HUES48 (cell line): ENCODE measurements around the gene USP47.

Source experiments
- H3K27ac ChIP-seq: one replicate; pipeline ENCODE4 v1.7.0; 2013; ENCODE audit warnings: low read depth, low read length, inconsistent platforms
- H3K27me3 ChIP-seq: 2 replicates; pipeline ENCODE4 v1.6.1; 2013; ENCODE audit warnings: mild to moderate bottlenecking, low read length; ENCODE audit not compliant: control insufficient read depth, insufficient read depth
- H3K36me3 ChIP-seq: 2 replicates; pipeline ENCODE4 v1.6.1; 2013; ENCODE audit warnings: low read length; ENCODE audit not compliant: control insufficient read depth, insufficient read depth
- H3K4me1 ChIP-seq: 2 replicates; pipeline ENCODE4 v1.6.1; 2013; ENCODE audit warnings: mild to moderate bottlenecking, low read length; ENCODE audit not compliant: control insufficient read depth, insufficient read depth
- H3K4me3 ChIP-seq: 2 replicates; pipeline ENCODE4 v1.5.1; 2013; ENCODE audit warnings: mild to moderate bottlenecking, low read depth, low read length
- H3K9ac ChIP-seq: 2 replicates; pipeline ENCODE4 v1.6.1; 2013; ENCODE audit warnings: mild to moderate bottlenecking, low read depth, low read length, moderate library complexity
- H3K9me3 ChIP-seq: 2 replicates; pipeline ENCODE4 v1.6.1; 2013; ENCODE audit warnings: low read length; ENCODE audit not compliant: control insufficient read depth, insufficient read depth

Gene USP47

DNA sequence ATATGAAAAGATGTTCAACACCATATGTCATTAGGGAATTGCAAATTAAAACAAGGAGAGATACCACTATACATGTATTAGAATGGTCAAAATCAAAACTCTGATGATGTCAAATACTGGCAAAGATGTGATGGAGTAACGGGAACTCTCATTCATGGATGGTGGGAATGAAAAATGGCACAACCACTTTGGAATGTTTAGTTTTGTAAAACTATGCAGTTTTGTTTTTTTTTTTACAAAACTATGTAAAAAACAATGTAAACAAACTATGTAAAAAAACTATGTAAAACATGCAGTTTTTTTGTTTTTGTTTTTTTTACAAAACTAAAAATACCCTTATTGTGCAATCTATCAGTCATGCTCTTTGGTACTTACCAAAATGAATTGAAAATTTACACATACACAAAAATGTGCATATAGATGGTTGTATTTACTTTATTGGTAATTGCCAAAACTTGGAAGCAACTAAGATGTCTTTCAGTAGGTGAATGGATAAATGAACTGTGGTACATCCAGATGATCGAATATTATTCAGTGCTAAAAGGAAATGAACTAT lies 5.0 kb upstream of the USP47 start:
- H3K9me3 ChIP-seq = no peaks in the 10 kb centered on the region
- H3K27ac ChIP-seq = no peak overlapping the region
- no peaks in the 10 kb centered on the region for H3K27me3 ChIP-seq
- no peaks in the 10 kb centered on the region for H3K36me3 ChIP-seq
- H3K4me1 ChIP-seq = peaks cover 8% of the 10 kb centered on the region; the same call in 1 of the 2 replicates
- H3K4me3 ChIP-seq = no peak overlapping the region
- no peak overlapping the region for H3K9ac ChIP-seq

DNA sequence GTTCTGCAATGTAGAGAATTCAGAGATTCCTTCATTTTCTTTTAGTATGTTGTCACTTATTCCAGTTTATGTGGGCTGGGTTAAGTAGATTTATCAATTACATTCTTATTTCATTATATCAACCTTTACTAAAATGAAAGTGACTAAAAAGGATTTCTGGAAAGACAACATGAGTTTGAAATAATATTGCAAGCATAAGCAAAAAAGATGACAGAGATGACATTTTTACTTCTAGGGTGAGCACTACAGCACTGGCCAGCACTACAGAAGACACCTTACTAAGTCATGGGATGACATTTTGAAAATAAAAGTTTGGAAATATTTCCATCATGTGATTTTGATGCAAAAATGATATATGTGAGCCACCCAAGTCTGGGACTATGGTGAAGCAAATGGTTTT lies 2.1 kb upstream of the USP47 start:
- Histone ChIP-seq H3K4me3 (no peak overlapping the region), H3K9me3 (no peaks in the 10 kb centered on the region), H3K27me3 (no peaks in the 10 kb centered on the region), H3K27ac (no peak overlapping the region), H3K36me3 (no peaks in the 10 kb centered on the region), H3K4me1 (peaks cover 26% of the 10 kb centered on the region), H3K9ac (no peak overlapping the region)

DNA sequence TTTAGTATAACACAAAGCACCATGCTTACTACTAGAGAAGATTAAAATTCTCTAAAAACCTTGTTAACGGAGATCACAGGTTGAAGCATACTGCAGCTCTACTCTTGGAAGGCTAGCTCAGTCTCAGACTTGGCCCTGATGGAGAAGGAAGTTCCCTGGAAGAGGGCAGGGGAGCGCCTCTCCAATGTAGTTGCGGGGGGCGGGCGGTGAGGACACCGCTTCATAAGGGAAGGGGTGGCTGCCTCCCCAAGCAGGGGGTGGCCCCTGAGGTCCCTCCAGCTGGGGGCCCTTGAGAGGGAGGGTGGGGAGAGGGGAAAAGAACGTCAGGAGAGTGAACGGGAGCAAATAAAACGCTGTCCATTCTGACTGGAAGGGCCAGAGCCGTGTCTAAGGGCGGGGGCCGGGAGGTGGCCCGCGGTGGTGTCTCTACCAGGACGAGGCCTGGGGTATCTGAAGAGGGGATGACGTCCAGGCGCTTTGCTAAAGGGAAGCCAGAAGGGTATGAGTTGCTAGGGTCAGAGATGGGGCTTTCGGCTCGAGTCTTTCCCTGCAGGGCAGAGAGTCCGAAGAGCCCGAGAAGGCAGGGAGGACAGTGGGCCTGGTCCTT lies 553 bp upstream of the USP47 start:
- Histone ChIP-seq H3K9ac (peak overlapping the region; percentile 89), H3K4me1 (peaks cover 38% of the 10 kb centered on the region), H3K27me3 (no peaks in the 10 kb centered on the region), H3K36me3 (no peaks in the 10 kb centered on the region), H3K4me3 (peak overlapping the region; percentile 96), H3K9me3 (no peaks in the 10 kb centered on the region), H3K27ac (peak overlapping the region; percentile 96)

DNA sequence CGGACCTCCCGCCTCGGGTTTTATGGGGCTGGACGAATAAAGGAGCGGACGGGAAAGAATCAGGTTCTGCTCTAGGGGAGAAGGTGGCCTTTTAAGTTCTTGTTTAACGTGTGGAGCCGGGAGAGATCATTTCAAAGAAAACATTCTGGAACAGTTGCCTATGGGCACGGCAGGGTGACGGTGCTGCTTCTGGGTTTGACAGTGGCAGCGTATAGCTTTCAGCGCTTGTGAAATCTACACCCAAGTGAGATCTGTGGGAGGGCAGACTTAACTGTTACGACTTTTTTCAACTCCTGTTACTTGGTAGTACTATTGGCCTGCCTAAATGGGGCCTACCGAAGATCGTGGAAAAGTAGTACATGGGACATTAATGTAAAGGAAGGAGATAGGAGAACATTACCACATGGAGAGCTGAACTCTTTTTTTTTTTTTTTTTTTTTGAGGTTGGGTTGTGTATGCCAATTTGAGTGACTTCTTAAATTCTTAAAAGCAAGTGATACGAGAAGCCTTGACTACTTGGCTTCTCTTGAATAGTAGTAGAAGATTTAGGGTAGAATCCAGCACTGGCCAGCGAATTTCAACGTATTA lies 743 bp downstream of the USP47 start:
- Histone ChIP-seq H3K27me3 (no peaks in the 10 kb centered on the region), H3K36me3 (no peaks in the 10 kb centered on the region), H3K9ac (peak overlapping the region; percentile 89), H3K27ac (peak overlapping the region; percentile 96), H3K4me3 (peak overlapping the region; percentile 96), H3K4me1 (peaks cover 38% of the 10 kb centered on the region), H3K9me3 (no peaks in the 10 kb centered on the region)

DNA sequence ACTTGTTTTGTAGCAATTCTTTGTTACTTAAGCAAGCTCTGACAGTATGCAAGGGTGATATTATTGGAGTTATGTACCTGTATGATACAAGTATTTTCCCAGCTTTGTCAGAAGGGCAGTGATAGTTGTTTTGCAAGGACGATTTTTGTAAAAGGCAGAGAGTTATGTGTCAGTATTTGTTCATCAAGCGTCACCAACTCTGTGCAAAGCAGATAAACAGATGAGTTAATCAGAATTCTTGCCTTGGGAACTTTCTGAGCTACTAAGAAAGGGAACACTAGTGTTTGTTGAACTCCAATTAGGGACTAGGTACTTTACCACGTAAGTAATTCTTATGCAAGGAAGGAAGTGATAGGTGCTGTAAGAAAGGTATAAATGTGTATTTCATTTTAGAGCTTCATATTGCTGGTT lies 1.4 kb downstream of the USP47 start:
- no peak overlapping the region for H3K9ac ChIP-seq
- H3K9me3 ChIP-seq = no peaks in the 10 kb centered on the region
- peak overlapping the region; percentile 11 for H3K27ac ChIP-seq
- H3K4me3 ChIP-seq = peak overlapping the region; percentile 96
- H3K4me1 ChIP-seq = peaks cover 38% of the 10 kb centered on the region
- no peaks in the 10 kb centered on the region for H3K27me3 ChIP-seq
- no peaks in the 10 kb centered on the region for H3K36me3 ChIP-seq

DNA sequence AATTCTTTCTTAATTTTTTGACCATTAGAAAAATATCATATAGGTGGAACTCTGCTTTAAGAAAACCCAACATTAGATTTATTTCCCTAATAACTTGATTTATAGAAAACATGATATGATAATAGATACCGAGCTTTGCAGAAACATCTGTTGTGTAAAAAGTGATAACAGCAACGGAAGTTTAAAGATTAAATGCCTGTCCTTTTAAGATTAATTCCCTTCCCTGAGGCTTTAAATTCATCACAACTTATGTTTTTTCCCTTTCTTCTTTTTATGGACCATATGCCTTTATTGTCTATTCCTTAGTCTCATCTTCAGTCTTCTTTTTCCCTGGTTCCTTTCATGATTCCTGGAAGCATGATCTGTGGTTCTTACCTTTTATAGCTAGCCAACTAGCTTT lies 1.9 kb downstream of the USP47 start:
- peaks cover 38% of the 10 kb centered on the region for H3K4me1 ChIP-seq
- no peak overlapping the region for H3K9ac ChIP-seq
- no peaks in the 10 kb centered on the region for H3K9me3 ChIP-seq
- H3K27ac ChIP-seq = no peak overlapping the region
- peak overlapping the region; percentile 96 for H3K4me3 ChIP-seq
- no peaks in the 10 kb centered on the region for H3K27me3 ChIP-seq
- H3K36me3 ChIP-seq = no peaks in the 10 kb centered on the region

DNA sequence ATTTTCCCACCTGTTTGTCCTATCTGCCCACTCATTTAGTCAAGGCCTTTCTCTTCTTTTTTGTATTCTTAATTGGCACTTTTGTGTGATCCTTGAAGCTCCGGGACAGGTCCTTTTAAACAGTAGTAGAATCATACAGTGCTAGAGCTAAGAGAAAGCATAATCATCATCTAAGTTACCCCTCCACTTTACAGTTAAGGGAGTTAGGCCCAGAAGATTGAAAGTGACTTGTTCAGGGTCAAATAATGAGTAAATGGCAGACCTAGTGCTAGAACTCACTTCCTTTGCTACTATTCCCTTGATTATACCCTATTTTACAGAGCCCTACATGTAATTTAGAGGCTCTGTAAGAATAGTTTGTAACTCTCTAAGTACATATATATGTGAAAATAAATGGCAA lies 2.5 kb downstream of the USP47 start:
- Histone ChIP-seq H3K27me3 (no peaks in the 10 kb centered on the region), H3K4me1 (peaks cover 39% of the 10 kb centered on the region), H3K36me3 (no peaks in the 10 kb centered on the region), H3K9me3 (no peaks in the 10 kb centered on the region), H3K9ac (no peak overlapping the region), H3K27ac (no peak overlapping the region), H3K4me3 (peak overlapping the region; percentile 21; the same call in 1 of the 2 replicates)

DNA sequence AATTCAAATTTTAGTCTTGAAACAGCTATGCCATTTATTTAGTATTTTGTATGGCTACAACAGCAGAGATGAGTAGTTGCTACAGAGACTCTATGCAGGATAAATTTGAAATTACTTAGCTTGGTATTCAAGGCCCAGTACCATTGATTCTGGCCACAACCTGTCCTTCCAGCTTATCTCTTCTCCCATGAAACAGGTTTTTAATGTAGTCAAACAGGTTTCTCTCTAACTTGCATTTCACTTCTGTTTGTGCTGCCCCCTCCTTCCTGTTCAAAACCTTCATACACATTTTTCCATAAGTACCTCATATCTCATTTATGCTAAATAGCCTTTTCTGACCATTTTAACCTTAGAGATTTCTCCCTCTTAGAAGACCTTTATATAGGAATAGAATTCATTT lies 3.3 kb downstream of the USP47 start:
- Histone ChIP-seq H3K4me1 (peaks cover 45% of the 10 kb centered on the region), H3K27me3 (no peaks in the 10 kb centered on the region), H3K9ac (no peak overlapping the region), H3K27ac (no peak overlapping the region), H3K9me3 (no peaks in the 10 kb centered on the region), H3K4me3 (no peak overlapping the region), H3K36me3 (no peaks in the 10 kb centered on the region)

DNA sequence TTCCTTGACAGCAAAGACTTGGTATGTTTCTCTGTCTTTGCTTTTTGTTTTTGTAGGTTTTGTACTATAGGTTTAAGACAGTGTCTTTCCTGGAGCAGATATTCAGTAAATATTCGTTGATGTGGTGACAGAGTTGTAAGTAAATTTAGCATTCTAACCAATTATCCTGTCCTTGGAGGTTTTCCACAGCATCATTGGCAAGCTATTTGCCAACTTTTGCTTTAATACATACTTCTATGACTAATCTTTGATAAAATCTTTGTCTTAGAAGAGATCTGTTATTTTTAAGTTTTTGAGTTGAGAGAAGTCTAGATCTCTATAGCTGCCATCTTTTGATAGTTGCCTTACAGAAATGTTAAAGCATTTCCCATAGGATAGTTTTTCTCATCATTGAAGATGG lies 3.8 kb downstream of the USP47 start:
- Histone ChIP-seq H3K36me3 (no peaks in the 10 kb centered on the region), H3K27ac (no peak overlapping the region), H3K4me1 (peaks cover 46% of the 10 kb centered on the region), H3K4me3 (no peak overlapping the region), H3K27me3 (no peaks in the 10 kb centered on the region), H3K9me3 (no peaks in the 10 kb centered on the region), H3K9ac (no peak overlapping the region)

DNA sequence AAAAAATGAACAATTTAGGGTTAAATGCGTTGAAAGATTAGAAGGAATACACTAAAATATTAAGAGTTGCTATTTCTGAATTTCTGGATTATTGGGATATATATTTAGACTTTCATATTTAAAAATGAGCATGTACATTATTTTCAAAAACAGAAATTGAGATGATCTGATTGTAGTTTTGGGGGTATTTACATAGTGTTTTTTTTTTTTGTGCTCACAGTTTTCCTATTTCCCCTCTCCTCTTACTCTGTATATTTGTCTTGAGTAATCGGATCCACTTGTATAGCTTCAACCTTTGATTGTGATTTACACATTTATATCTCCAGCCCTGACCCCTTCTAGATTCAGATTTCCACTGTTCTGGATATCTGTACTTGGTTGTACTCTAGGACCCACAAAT lies 5.3 kb downstream of the USP47 start:
- no peaks in the 10 kb centered on the region for H3K9me3 ChIP-seq
- no peak overlapping the region for H3K9ac ChIP-seq

DNA sequence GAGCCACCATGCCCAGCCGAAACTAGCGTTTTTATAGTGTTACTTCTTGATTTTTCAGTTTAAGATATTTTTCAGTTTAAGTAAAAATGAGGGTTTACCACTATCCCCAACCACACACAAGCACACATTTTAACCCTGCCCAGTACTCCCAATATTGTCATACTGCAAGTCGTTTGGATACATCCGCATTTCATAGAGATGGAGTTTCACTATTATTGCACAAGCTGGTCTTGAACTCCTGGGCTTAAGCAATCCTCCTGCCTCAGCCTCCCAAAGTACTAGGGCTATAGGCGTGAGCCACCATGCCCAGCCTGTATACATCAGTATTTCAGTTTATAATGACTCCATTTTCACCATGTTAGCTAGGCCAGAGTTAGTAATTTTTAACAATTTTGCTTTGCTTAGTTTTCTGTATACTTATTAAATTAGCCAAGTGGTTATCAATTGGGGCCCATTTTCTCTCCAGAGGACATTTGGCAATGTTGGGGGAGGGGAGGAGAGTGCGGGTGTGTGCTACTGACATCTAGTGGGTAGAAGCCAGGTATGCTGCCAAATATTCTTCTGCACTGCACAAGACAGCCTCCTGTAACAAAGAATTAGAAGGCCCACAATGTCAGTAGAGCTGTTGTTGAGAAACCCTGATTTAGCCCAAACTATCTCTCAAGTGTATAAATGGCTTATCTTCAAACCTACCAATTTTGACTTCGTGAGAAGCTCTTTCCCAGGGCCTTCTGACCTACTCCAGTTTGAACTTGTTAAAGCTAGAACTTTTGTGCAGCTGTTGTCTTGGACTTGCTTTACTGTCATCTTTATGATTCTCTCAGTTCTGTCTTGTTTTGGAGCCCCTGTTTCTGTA lies 7.3 kb downstream of the USP47 start:
- Histone ChIP-seq H3K36me3 (no peaks in the 10 kb centered on the region), H3K9me3 (no peaks in the 10 kb centered on the region), H3K9ac (no peak overlapping the region), H3K4me3 (no peak overlapping the region), H3K27ac (no peak overlapping the region), H3K27me3 (no peaks in the 10 kb centered on the region), H3K4me1 (peaks cover 41% of the 10 kb centered on the region)

More for the DNA sequence above, 5.3 kb downstream of the USP47 start:
- Histone ChIP-seq H3K36me3 (no peaks in the 10 kb centered on the region), H3K27me3 (no peaks in the 10 kb centered on the region), H3K27ac (no peak overlapping the region), H3K4me1 (peaks cover 49% of the 10 kb centered on the region), H3K4me3 (no peak overlapping the region)
